HepG2 (cell line): ENCODE results near the gene TRIO.

ENCODE experiments used
- EP300 ChIP-seq, 3 experiments: sonication (generic) in 1 of 3; formaldehyde crosslinking in 1 of 3; IDR thresholded peaks; 2 replicates each; pipeline versions ENCODE4 v1.5.1 to v1.6.1; 2011 to 2020; ENCODE audit warnings: low read depth in 2 of 3, low read length in 2 of 3, borderline replicate concordance in 1 of 3, improper control_type of control experiment in 1 of 3, mild to moderate bottlenecking in 1 of 3, missing genetic modification reagents in 1 of 3, moderate library complexity in 1 of 3
- FOXJ3 ChIP-seq: sonication (generic); formaldehyde crosslinking; IDR thresholded peaks from 2 replicates; pipeline ENCODE4 v1.4.0; 2020; ENCODE audit warnings: missing genetic modification reagents, mild to moderate bottlenecking, borderline replicate concordance
- IRF9 ChIP-seq: sonication (generic); formaldehyde crosslinking; IDR thresholded peaks from 2 replicates; pipeline ENCODE4 v1.8.0; 2022; ENCODE audit warnings: missing genetic modification reagents, mild to moderate bottlenecking, borderline replicate concordance
- NFE2L1 ChIP-seq: sonication (generic); formaldehyde crosslinking; IDR thresholded peaks from 2 replicates; pipeline ENCODE4 v1.4.0; 2020; ENCODE audit warnings: missing genetic modification reagents, mild to moderate bottlenecking, borderline replicate concordance
- ZBTB7A ChIP-seq: sonication (generic); formaldehyde crosslinking; IDR thresholded peaks from 2 replicates; pipeline ENCODE4 v1.8.0; 2022; ENCODE audit warnings: mild to moderate bottlenecking, missing genetic modification reagents

GRCh38 chr5:14452685-14453454 is 309.7 kb downstream of the TRIO start:
- TF ChIP-seq NFE2L1 (CRISPR knock-in tag), result no peak
- no peak for TF ChIP-seq EP300 (IDR thresholded peaks at IDR 0.05; ENCODE audit: low read depth in 2 of 2, low read length in 2 of 2)
- TF ChIP-seq EP300 (CRISPR knock-in tag; IDR thresholded peaks at IDR 0.05; ENCODE audit: borderline replicate concordance), result no peak
- TF ChIP-seq IRF9 (CRISPR knock-in tag), result no peak
- TF ChIP-seq FOXJ3 (CRISPR knock-in tag), result no peak
- no peak for TF ChIP-seq ZBTB7A
